ENCODE data around the gene ST6GALNAC4. TPM values are rescaled to one million over a fixed set of nuclear protein-coding genes. Genes with fewer than 3 reads are reported as not detected.

The ST6GALNAC4 gene
- total RNA-seq, 1 experiment from 2014 or later: 28.3 TPM

DNA sequence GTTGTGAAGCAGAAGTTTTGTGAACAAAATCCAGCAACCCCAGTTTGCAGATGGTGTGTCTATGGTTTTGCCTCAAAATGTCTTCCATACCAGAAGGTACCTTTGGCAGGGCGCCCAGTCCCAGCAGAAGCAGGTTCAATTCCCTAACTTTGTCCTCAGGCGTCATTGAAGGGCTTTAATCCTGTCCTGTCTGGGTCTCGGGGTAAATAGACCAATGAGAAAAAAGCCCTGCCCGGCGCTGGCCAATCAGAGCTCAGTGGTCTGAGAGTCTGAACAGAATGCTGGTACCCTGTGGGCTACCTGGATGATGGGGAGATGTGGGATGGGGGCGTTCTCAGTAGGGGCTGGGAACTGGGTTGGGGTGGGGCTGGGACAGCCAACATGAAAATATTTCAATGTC lies 6.2 kb upstream of the ST6GALNAC4 start:
- Histone ChIP-seq H3K79me2 (ENCODE audit: low read depth) (no peaks in the 10 kb centered on the region), H3K27ac (no peak overlapping the region), H3K4me3 (no peak overlapping the region), H3K9me2 (ENCODE audit: insufficient read depth) (no peaks in the 10 kb centered on the region), H3K27me3 (ENCODE audit: insufficient read depth, low read depth) (no peaks in the 10 kb centered on the region), H2AFZ (no peak overlapping the region), H3F3A (ENCODE audit: insufficient read depth, low read depth) (peaks cover 52% of the 10 kb centered on the region), H4K20me1 (ENCODE audit: insufficient read depth) (no peaks in the 10 kb centered on the region), H3K9me3 (ENCODE audit: insufficient read depth, low read depth) (no peaks in the 10 kb centered on the region), H3K4me2 (no peak overlapping the region), H3K4me1 (replicated peaks; ENCODE audit: insufficient read depth) (peaks cover 37% of the 10 kb centered on the region), H3K36me3 (ENCODE audit: low read depth) (no peaks in the 10 kb centered on the region)
- POLR2A ChIA-PET (ENCODE audit: unreplicated experiment): no interaction called here
- no peak for DNase-seq
- TF ChIP-seq, protein P1, sequence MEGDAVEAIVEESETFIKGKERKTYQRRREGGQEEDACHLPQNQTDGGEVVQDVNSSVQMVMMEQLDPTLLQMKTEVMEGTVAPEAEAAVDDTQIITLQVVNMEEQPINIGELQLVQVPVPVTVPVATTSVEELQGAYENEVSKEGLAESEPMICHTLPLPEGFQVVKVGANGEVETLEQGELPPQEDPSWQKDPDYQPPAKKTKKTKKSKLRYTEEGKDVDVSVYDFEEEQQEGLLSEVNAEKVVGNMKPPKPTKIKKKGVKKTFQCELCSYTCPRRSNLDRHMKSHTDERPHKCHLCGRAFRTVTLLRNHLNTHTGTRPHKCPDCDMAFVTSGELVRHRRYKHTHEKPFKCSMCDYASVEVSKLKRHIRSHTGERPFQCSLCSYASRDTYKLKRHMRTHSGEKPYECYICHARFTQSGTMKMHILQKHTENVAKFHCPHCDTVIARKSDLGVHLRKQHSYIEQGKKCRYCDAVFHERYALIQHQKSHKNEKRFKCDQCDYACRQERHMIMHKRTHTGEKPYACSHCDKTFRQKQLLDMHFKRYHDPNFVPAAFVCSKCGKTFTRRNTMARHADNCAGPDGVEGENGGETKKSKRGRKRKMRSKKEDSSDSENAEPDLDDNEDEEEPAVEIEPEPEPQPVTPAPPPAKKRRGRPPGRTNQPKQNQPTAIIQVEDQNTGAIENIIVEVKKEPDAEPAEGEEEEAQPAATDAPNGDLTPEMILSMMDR (conservative IDR thresholded peaks at IDR 0.05): no peak
- TF ChIP-seq EZH2 (IDR thresholded peaks at IDR 0.05; ENCODE audit: low read depth): no peak
- CTCF ChIA-PET: interaction anchor here (0.6 to 0.7 kb wide), 3 partner anchors 190 to 201 kb away, joined by 3 to 4 read pairs (median 3); no protein-coding TSS in a partner anchor
- BruUV-seq (replicated peaks): no TSS peak
- intact Hi-C loops (cut with micrococcal nuclease; ENCODE audit: unreplicated experiment): no loop called here

DNA sequence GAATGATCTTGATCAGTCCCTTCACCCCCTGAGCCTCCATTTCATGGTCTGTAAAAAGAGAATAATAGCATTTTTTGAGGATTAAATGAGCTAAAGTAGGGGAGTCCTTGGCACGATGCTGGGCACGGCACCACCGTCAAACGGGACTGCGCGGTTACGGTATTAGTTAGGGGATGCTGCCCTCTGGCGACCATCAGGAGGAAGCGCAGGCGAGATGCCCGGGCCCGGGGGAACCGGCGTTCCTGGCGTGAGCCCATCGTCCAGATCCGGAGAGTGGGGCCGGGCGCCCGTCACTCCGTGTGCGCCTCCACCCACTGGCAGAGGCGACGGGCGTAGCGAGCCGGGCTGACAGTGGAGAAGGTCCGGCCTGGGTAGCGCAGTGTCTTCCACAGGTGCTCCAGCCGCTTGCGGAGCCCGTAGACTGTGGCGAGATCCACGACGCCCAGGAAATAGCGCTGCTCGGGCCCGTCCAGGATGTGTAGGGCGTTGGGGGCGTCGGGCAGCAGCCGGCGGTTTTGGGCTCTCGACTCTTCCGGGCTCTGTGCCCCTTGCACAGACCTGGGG lies 4.8 kb upstream of the ST6GALNAC4 start:
- DNase-seq: peak in 1 of 2 experiments; percentile 68
- intact Hi-C loops (cut with micrococcal nuclease; ENCODE audit: unreplicated experiment): loop anchor here (1.0 kb wide), 1 partner anchor 331 kb away; no protein-coding TSS in a partner anchor

DNA sequence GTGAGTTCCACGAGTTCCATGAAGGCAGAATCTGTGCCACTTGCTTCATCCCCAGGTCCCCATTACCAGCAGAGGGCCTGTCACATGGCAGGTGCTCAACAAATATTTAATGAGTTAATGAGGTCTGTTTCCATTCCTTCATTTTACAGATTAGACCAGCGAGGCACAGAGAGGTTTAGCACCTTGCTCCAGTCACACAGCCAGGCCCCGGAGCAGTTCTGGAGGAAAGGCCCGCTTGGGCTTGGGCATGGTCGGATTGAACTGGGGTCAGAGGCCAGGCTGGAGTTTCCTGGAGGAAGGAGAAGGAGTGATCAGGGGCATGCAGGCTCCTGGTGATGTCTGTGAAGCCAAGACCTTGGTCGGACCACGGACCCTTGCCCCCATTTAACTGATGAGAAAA lies 4.0 kb upstream of the ST6GALNAC4 start:
- no TSS peak for BruUV-seq (replicated peaks)
- no peak for DNase-seq
- Histone ChIP-seq H3K36me3 (ENCODE audit: low read depth) (no peaks in the 10 kb centered on the region), H3K4me3 (no peak overlapping the region), H3K27ac (peak overlapping the region; percentile 65; the same call in 1 of the 2 replicates), H4K20me1 (ENCODE audit: insufficient read depth) (no peaks in the 10 kb centered on the region), H3K27me3 (ENCODE audit: insufficient read depth, low read depth) (no peaks in the 10 kb centered on the region), H3K9me2 (ENCODE audit: insufficient read depth) (no peaks in the 10 kb centered on the region), H3K4me2 (no peak overlapping the region), H3F3A (ENCODE audit: insufficient read depth, low read depth) (peaks cover 55% of the 10 kb centered on the region), H3K79me2 (ENCODE audit: low read depth) (0 out of 2 replicates have a peak, but pooled peaks cover 9% of the 10 kb centered on the region), H2AFZ (no peak overlapping the region), H3K9me3 (ENCODE audit: insufficient read depth, low read depth) (no peaks in the 10 kb centered on the region), H3K4me1 (replicated peaks; ENCODE audit: insufficient read depth) (peaks cover 51% of the 10 kb centered on the region)
- ChIA-PET CTCF (interaction anchor here (0.7 to 1.2 kb wide), 5 partner anchors 44 to 180 kb away, joined by 3 to 4 read pairs (median 3); partner anchors contain the start of gene CDK9), POLR2A (ENCODE audit: unreplicated experiment) (interaction anchor here (0.8 kb wide), 1 partner anchor 189 kb away, joined by 5 read pairs; no protein-coding TSS in a partner anchor)
- intact Hi-C loops (cut with micrococcal nuclease; ENCODE audit: unreplicated experiment): loop anchor here (1.0 kb wide), 1 partner anchor 330 kb away; no protein-coding TSS in a partner anchor
- no peak for TF ChIP-seq EZH2 (IDR thresholded peaks at IDR 0.05; ENCODE audit: low read depth)
- TF ChIP-seq, protein P1 (conservative IDR thresholded peaks at IDR 0.05): no peak

More for the DNA sequence above, 4.8 kb upstream of the ST6GALNAC4 start:
- H3K79me2 ChIP-seq (ENCODE audit: low read depth): 0 out of 2 replicates have a peak, but pooled peaks cover 1% of the 10 kb centered on the region
- H3K36me3 ChIP-seq (ENCODE audit: low read depth): no peaks in the 10 kb centered on the region
- TF ChIP-seq EZH2 (IDR thresholded peaks at IDR 0.05; ENCODE audit: low read depth): no peak
- TF ChIP-seq, protein P1 (conservative IDR thresholded peaks at IDR 0.05): peak; percentile 92
- H3K4me2 ChIP-seq: peak overlapping the region; percentile 62
- CTCF ChIA-PET: interaction anchor here (0.5 to 1.2 kb wide), 6 partner anchors 52 to 313 kb away, joined by 3 to 4 read pairs (median 3); partner anchors contain the start of genes CDK9 and TOR2A
- POLR2A ChIA-PET (ENCODE audit: unreplicated experiment): interaction anchor here (0.6 to 0.8 kb wide), 2 partner anchors 32 to 190 kb away, joined by 3 to 5 read pairs; no protein-coding TSS in a partner anchor
- no peaks in the 10 kb centered on the region for H3K9me2 ChIP-seq (ENCODE audit: insufficient read depth)
- H3F3A ChIP-seq (ENCODE audit: insufficient read depth, low read depth): peaks cover 56% of the 10 kb centered on the region
- no peaks in the 10 kb centered on the region for H4K20me1 ChIP-seq (ENCODE audit: insufficient read depth)
- no peak overlapping the region for H3K4me3 ChIP-seq
- H3K9me3 ChIP-seq (ENCODE audit: insufficient read depth, low read depth): no peaks in the 10 kb centered on the region
- no peaks in the 10 kb centered on the region for H3K27me3 ChIP-seq (ENCODE audit: insufficient read depth, low read depth)
- BruUV-seq (replicated peaks): no TSS peak
- no peak overlapping the region for H2AFZ ChIP-seq
- H3K27ac ChIP-seq: no peak overlapping the region
- peaks cover 45% of the 10 kb centered on the region for H3K4me1 ChIP-seq (replicated peaks; ENCODE audit: insufficient read depth)

Data from PC-9 (cell line).